HCT116 (cell line): Measurements from ENCODE around the gene TSPOAP1. TPM values are rescaled to one million over a fixed set of nuclear protein-coding genes. Genes with fewer than 3 reads are reported as not detected.

Experiments
- ATAC-seq: fragments of 200-7000 bp; cut with Tn5 transposase; 2 replicates; pipeline ENCODE4 v1.9.1; 2020; ENCODE audit warnings: mild to moderate bottlenecking, moderate library complexity
- BruUV-seq: library from RNA; stranded (reverse); fragments of 400-500 nt; replicated peaks from 2 replicates; lab custom pipeline; 2021; lab: Mats Ljungman, UMichigan
- CTCF ChIA-PET: fragments of 300-600 bp; sonication (Branson Sonifier 250); formaldehyde crosslinking; loops from one replicate; lab custom pipeline; 2021; ENCODE audit warnings: antibody characterized with exemption; lab: Charles Lee
- POLR2A ChIA-PET: fragments of 300-600, 350-600 bp; sonication (Branson Sonifier 250); formaldehyde crosslinking; loops from one replicate; lab custom pipeline; 2021; ENCODE audit warnings: antibody characterized with exemption; lab: Charles Lee
- RAD21 ChIA-PET, 2 experiments: fragments of 300-600 bp; sonication (Branson Sonifier 250); formaldehyde crosslinking; loops; one replicate each; lab custom pipeline; 2023; ENCODE audit warnings: low total read pairs in 2 of 2; ENCODE audit not compliant: uncharacterized antibody in 2 of 2, unreplicated experiment in 2 of 2, low non-redundant PET in 1 of 2; lab: Charles Lee
- DNase-seq: peaks from one replicate; pipeline ENCODE4 v3.0.0-alpha.2; 2010; ENCODE audit warnings: low read depth, low spot score
- H2AFZ ChIP-seq: fragments of 200-600 bp; shearing (Covaris generic), sonication (generic); 2 replicates; pipeline ENCODE4 v1.6.1; 2017; ENCODE audit warnings: low read depth, mixed run types, mixed read lengths, antibody characterized with exemption, low read length; ENCODE audit not compliant: poor library complexity, severe bottlenecking
- H3K27ac ChIP-seq: 2 replicates; pipeline ENCODE4 v1.5.1; 2012; ENCODE audit warnings: low read depth, low read length
- H3K27me3 ChIP-seq: fragments of 200-600 bp; sonication (generic); 2 replicates; pipeline ENCODE4 v1.6.1; 2016; ENCODE audit warnings: mixed run types, low read length, mixed read lengths; ENCODE audit not compliant: insufficient read depth
- H3K36me3 ChIP-seq, 2 experiments: fragments of 200-500 bp in 1 of 2; fragments of 200-600 bp in 1 of 2; sonication (Bioruptor generic) in 1 of 2; sonication (generic) in 1 of 2; 2 replicates each; pipeline versions ENCODE4 v1.5.1 to v1.6.1; 2014 to 2016; ENCODE audit warnings: low read length in 2 of 2, inconsistent platforms in 1 of 2, mixed read lengths in 1 of 2, mixed run types in 1 of 2; ENCODE audit not compliant: insufficient read depth in 2 of 2, control insufficient read depth in 1 of 2
- H3K4me1 ChIP-seq, 2 experiments: fragments of 200-600 bp in 1 of 2; sonication (generic) in 1 of 2; 2 replicates each; pipeline versions ENCODE4 v1.5.1 to v1.6.1; 2012 to 2017; ENCODE audit warnings: low read length in 2 of 2, inconsistent platforms in 1 of 2, mild to moderate bottlenecking in 1 of 2, mixed read lengths in 1 of 2, mixed run types in 1 of 2, moderate library complexity in 1 of 2; ENCODE audit not compliant: insufficient read depth in 2 of 2, control insufficient read depth in 1 of 2
- H3K4me2 ChIP-seq: fragments of 200-600 bp; sonication (generic); 2 replicates; pipeline ENCODE4 v1.6.1; 2017; ENCODE audit warnings: mixed run types, low read length, mixed read lengths
- H3K4me3 ChIP-seq, 2 experiments: fragments of 200-600 bp in 1 of 2; sonication (generic) in 1 of 2; replicated peaks in 1 of 2; 2 replicates each; pipeline ENCODE4 v1.5.1; 2011 to 2016; ENCODE audit warnings: low read length in 2 of 2, control low read depth in 1 of 2, low read depth in 1 of 2, mild to moderate bottlenecking in 1 of 2, mixed read lengths in 1 of 2, mixed run types in 1 of 2
- H3K79me2 ChIP-seq: fragments of 200-600 bp; sonication (generic); 2 replicates; pipeline ENCODE4 v1.6.1; 2017; ENCODE audit warnings: mild to moderate bottlenecking, mixed run types, low read length, moderate library complexity, mixed read lengths; ENCODE audit not compliant: insufficient read depth
- H3K9ac ChIP-seq: fragments of 200-600 bp; sonication (generic); 2 replicates; pipeline ENCODE4 v1.6.1; 2016; ENCODE audit warnings: low read length, mixed read lengths
- H3K9me2 ChIP-seq: fragments of 200-600 bp; sonication (generic), shearing (Covaris generic); 2 replicates; pipeline ENCODE4 v1.6.1; 2017; ENCODE audit warnings: mixed run types, mild to moderate bottlenecking, moderate library complexity; ENCODE audit not compliant: insufficient read depth
- H3K9me3 ChIP-seq, 2 experiments: fragments of 200-500 bp in 1 of 2; fragments of 200-600 bp in 1 of 2; sonication (Bioruptor generic) in 1 of 2; sonication (generic) in 1 of 2; 2 replicates each; pipeline ENCODE4 v1.6.1; 2014 to 2017; ENCODE audit warnings: low read length in 2 of 2, mixed read lengths in 2 of 2, inconsistent platforms in 1 of 2, low read depth in 1 of 2, mild to moderate bottlenecking in 1 of 2, mixed run types in 1 of 2, moderate library complexity in 1 of 2; ENCODE audit not compliant: control insufficient read depth in 1 of 2, insufficient read depth in 1 of 2
- H4K20me1 ChIP-seq: fragments of 200-600 bp; sonication (generic), shearing (Covaris generic); 2 replicates; pipeline ENCODE4 v1.6.1; 2017; ENCODE audit warnings: mixed run types, mild to moderate bottlenecking, moderate library complexity; ENCODE audit not compliant: insufficient read depth
- CBX3 ChIP-seq: IDR thresholded peaks from 2 replicates; pipeline ENCODE4 v1.6.1; 2012; ENCODE audit warnings: low read depth
- CEBPB ChIP-seq: IDR thresholded peaks from 2 replicates; pipeline ENCODE4 v1.6.1; 2012; ENCODE audit warnings: low read depth
- EGR1 ChIP-seq: IDR thresholded peaks from 2 replicates; pipeline ENCODE4 v1.6.1; 2012; ENCODE audit warnings: low read depth
- EZH2phosphoT487 ChIP-seq: fragments of 200-600 bp; IDR thresholded peaks from 2 replicates; pipeline ENCODE4 v1.6.1; 2018; ENCODE audit warnings: antibody characterized with exemption, borderline replicate concordance
- POLR2A ChIP-seq: IDR thresholded peaks from 2 replicates; pipeline ENCODE4 v1.7.0; 2011; ENCODE audit warnings: borderline replicate concordance; ENCODE audit not compliant: insufficient read depth, insufficient read length; ENCODE audit errors: extremely low read depth
- SIN3A ChIP-seq: IDR thresholded peaks from 2 replicates; pipeline ENCODE4 v1.6.1; 2012; ENCODE audit warnings: low read depth
- SP1 ChIP-seq: IDR thresholded peaks from 2 replicates; pipeline ENCODE4 v1.6.1; 2012; ENCODE audit warnings: low read depth
- SRF ChIP-seq: IDR thresholded peaks from 2 replicates; pipeline ENCODE4 v1.6.1; 2012; ENCODE audit warnings: low read depth
- ZFX ChIP-seq: fragments of 450-650 bp; IDR thresholded peaks from 2 replicates; pipeline ENCODE4 v1.6.1; 2017
- intact Hi-C: fragments of 100-400 bp; cut with micrococcal nuclease; formaldehyde crosslinking; loops from 2 replicates; pipeline ENCODE4 v1.10.0; 2022
- total RNA-seq: library from RNA; stranded (reverse); gene quantifications from one replicate; pipeline ENCODE4 v1.2.1, GENCODE V29; 2021; ENCODE audit not compliant: unreplicated experiment
- TF ChIP-seq, protein P1 (sequence below), 3 experiments: fragments of 200-600 bp in 1 of 3; sonication (generic) in 1 of 3; IDR thresholded peaks in 2 of 3; conservative IDR thresholded peaks in 1 of 3; 2 replicates each; pipeline ENCODE4 v1.5.1; 2012 to 2017; ENCODE audit warnings: low read depth in 2 of 3, low read length in 2 of 3, antibody characterized with exemption in 1 of 3, borderline replicate concordance in 1 of 3, control low read depth in 1 of 3, mild to moderate bottlenecking in 1 of 3, mixed read lengths in 1 of 3, mixed run types in 1 of 3, moderate library complexity in 1 of 3; ENCODE audit not compliant: insufficient read depth in 1 of 3
- TF ChIP-seq, protein P2 (sequence below): IDR thresholded peaks from 2 replicates; pipeline ENCODE4 v1.6.1; 2012
- TF ChIP-seq, protein P3 (sequence below): IDR thresholded peaks from 2 replicates; pipeline ENCODE4 v1.6.1; 2012
- TF ChIP-seq, protein P4 (sequence below): IDR thresholded peaks from 2 replicates; pipeline ENCODE4 v1.6.1; 2012; ENCODE audit warnings: low read depth

Gene TSPOAP1
- total RNA-seq, 1 experiment from 2014 or later = 0.27 TPM

DNA sequence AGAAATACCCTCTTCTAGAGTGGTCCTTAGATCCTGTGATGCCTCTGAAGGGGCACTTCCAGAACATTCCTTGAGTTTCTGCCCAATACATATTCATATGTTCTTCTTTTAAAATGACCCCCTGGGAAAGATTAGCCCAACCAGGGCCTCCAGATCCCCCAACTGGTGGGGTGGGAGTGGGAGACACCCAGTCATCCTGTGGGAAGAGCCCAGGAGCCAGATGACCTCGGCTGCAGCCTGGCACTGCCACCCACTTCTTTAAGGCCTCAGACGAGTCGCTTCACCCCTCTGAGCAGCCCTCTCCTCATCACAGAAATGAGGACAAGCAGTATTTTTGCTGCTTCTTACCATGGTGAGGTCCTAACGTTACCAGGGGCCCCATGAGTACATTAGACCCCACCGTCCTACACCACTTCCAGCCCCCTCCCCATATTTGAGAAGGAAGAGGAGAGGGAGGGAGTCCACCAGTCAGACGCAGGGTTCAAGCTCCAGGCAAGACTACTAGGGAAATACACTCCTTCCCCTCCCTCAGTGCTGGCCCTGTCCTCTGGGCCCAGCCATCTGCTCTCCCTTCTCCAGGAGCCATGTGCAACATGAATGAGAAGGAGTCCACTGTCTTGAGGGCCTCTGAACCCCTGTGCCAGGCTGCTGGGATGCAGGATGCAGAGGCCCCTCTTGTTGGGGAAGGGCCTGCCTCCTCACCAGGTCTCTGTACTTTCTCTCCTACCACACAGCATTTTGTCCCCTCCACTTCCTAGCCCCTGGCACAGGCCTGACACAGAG lies 59.6 kb downstream of the TSPOAP1 start:
- Histone ChIP-seq H3K4me2 (no peak overlapping the region), H3K9ac (no peak overlapping the region), H3K27ac (no peak overlapping the region), H3K4me3 (no peak overlapping the region), H3K9me2 (no peaks in the 10 kb centered on the region), H3K79me2 (no peaks in the 10 kb centered on the region), H3K36me3 (no peaks in the 10 kb centered on the region), H2AFZ (no peak overlapping the region), H3K9me3 (no peaks in the 10 kb centered on the region), H4K20me1 (no peaks in the 10 kb centered on the region), H3K4me1 (peaks cover 0 to 7% of the 10 kb centered on the region in 2 experiments; a peak in 1 of 4 replicates), H3K27me3 (peaks cover 15% of the 10 kb centered on the region)
- TF ChIP-seq SRF (no peak), EZH2phosphoT487 (no peak), SP1 (no peak), POLR2A (no peak), EGR1 (no peak)
- no TSS peak for BruUV-seq
- ChIA-PET RAD21 (no interaction called here), CTCF (no interaction called here), POLR2A (no interaction called here)
- DNase-seq (no peak), ATAC-seq (no peak)
- intact Hi-C loops = no loop called here

DNA sequence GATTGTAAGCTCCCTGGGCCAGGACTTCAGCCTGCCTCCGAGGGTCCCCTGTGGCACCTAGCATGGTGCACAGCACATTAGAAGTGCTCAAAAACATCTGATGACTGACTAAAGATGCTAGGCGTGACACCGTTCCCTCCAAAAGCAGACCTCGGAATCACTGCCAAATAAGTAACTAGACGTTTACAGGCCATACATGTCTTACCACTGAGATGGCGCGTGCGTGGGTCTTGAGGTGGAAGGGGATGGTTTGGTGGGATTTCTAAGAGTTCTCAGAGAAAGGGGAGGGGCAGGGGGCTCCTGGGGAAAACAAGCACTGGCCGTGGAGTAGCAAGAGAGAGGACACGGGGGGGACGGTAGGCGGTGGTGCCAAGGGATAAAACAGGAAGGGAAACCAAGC lies 60.3 kb downstream of the TSPOAP1 start:
- no peaks in the 10 kb centered on the region for H3K9me3 ChIP-seq
- no peaks in the 10 kb centered on the region for H3K36me3 ChIP-seq
- DNase-seq (no peak), ATAC-seq (no peak)
- H3K4me2 ChIP-seq = no peak overlapping the region
- no peak overlapping the region for H3K4me3 ChIP-seq
- TF ChIP-seq ZFX = no peak
- TF ChIP-seq, protein P1, sequence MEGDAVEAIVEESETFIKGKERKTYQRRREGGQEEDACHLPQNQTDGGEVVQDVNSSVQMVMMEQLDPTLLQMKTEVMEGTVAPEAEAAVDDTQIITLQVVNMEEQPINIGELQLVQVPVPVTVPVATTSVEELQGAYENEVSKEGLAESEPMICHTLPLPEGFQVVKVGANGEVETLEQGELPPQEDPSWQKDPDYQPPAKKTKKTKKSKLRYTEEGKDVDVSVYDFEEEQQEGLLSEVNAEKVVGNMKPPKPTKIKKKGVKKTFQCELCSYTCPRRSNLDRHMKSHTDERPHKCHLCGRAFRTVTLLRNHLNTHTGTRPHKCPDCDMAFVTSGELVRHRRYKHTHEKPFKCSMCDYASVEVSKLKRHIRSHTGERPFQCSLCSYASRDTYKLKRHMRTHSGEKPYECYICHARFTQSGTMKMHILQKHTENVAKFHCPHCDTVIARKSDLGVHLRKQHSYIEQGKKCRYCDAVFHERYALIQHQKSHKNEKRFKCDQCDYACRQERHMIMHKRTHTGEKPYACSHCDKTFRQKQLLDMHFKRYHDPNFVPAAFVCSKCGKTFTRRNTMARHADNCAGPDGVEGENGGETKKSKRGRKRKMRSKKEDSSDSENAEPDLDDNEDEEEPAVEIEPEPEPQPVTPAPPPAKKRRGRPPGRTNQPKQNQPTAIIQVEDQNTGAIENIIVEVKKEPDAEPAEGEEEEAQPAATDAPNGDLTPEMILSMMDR (IDR thresholded peaks at IDR 0.05 in 2 of 3, conservative IDR thresholded peaks at IDR 0.05 in 1 of 3; ENCODE audit: borderline replicate concordance in 1 of 3, insufficient read depth in 1 of 3, low read depth in 2 of 3, low read length in 2 of 3) = no peak
- TF ChIP-seq, protein P2, sequence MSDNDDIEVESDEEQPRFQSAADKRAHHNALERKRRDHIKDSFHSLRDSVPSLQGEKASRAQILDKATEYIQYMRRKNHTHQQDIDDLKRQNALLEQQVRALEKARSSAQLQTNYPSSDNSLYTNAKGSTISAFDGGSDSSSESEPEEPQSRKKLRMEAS = no peak
- TF ChIP-seq CEBPB = no peak
- TF ChIP-seq, protein P3, sequence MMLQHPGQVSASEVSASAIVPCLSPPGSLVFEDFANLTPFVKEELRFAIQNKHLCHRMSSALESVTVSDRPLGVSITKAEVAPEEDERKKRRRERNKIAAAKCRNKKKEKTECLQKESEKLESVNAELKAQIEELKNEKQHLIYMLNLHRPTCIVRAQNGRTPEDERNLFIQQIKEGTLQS = no peak
- TF ChIP-seq CBX3 = no peak
- no peak for TF ChIP-seq SIN3A
- TF ChIP-seq, protein P4, sequence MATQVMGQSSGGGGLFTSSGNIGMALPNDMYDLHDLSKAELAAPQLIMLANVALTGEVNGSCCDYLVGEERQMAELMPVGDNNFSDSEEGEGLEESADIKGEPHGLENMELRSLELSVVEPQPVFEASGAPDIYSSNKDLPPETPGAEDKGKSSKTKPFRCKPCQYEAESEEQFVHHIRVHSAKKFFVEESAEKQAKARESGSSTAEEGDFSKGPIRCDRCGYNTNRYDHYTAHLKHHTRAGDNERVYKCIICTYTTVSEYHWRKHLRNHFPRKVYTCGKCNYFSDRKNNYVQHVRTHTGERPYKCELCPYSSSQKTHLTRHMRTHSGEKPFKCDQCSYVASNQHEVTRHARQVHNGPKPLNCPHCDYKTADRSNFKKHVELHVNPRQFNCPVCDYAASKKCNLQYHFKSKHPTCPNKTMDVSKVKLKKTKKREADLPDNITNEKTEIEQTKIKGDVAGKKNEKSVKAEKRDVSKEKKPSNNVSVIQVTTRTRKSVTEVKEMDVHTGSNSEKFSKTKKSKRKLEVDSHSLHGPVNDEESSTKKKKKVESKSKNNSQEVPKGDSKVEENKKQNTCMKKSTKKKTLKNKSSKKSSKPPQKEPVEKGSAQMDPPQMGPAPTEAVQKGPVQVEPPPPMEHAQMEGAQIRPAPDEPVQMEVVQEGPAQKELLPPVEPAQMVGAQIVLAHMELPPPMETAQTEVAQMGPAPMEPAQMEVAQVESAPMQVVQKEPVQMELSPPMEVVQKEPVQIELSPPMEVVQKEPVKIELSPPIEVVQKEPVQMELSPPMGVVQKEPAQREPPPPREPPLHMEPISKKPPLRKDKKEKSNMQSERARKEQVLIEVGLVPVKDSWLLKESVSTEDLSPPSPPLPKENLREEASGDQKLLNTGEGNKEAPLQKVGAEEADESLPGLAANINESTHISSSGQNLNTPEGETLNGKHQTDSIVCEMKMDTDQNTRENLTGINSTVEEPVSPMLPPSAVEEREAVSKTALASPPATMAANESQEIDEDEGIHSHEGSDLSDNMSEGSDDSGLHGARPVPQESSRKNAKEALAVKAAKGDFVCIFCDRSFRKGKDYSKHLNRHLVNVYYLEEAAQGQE = no peak
- RAD21 ChIA-PET = no interaction called here
- H3K4me1 ChIP-seq = peaks cover 0 to 7% of the 10 kb centered on the region in 2 experiments; a peak in 1 of 4 replicates
- POLR2A ChIA-PET = no interaction called here
- peaks cover 21% of the 10 kb centered on the region for H3K27me3 ChIP-seq
- H3K9ac ChIP-seq = no peak overlapping the region
- CTCF ChIA-PET = no interaction called here
- BruUV-seq = no TSS peak
- no peak overlapping the region for H3K27ac ChIP-seq
- no peaks in the 10 kb centered on the region for H4K20me1 ChIP-seq
- H3K9me2 ChIP-seq = no peaks in the 10 kb centered on the region
- intact Hi-C loops = no loop called here
- H3K79me2 ChIP-seq = no peaks in the 10 kb centered on the region
- H2AFZ ChIP-seq = no peak overlapping the region
